GM12864 (cell line): Measurements from ENCODE around the gene STOM.

Experiments
- DNase-seq: peaks from one replicate; pipeline ENCODE4 v3.0.0-alpha.2; 2011; ENCODE audit warnings: low read depth
- H3K4me3 ChIP-seq: 2 replicates; pipeline ENCODE4 v1.5.1; 2011; ENCODE audit warnings: mild to moderate bottlenecking, low read depth, low read length, control low read depth
- CTCF ChIP-seq: IDR thresholded peaks from 2 replicates; pipeline ENCODE4 v1.5.1; 2011; ENCODE audit warnings: low read depth, mild to moderate bottlenecking, moderate library complexity, low read length, control low read depth, inconsistent platforms; ENCODE audit errors: missing control alignments

Gene STOM

GRCh38 chr9:121307976-121308375, 62.1 kb downstream of the STOM start:
- no peak overlapping the region for H3K4me3 ChIP-seq
- TF ChIP-seq CTCF: no peak
- no peak for DNase-seq

- H3K4me3 ChIP-seq: no peak overlapping the region
- TF ChIP-seq CTCF: no peak
- no peak for DNase-seq
Measured at GRCh38 chr9:121305269-121305994, 64.6 kb downstream of the STOM start.

GRCh38 chr9:121304707-121305106, 65.3 kb downstream of the STOM start:
- no peak for TF ChIP-seq CTCF
- no peak for DNase-seq
- no peak overlapping the region for H3K4me3 ChIP-seq

GRCh38 chr9:121303456-121304451, 66.3 kb downstream of the STOM start:
- no peak for TF ChIP-seq CTCF
- DNase-seq: no peak
- no peak overlapping the region for H3K4me3 ChIP-seq

- TF ChIP-seq CTCF: no peak
- H3K4me3 ChIP-seq: no peak overlapping the region
- no peak for DNase-seq
Measured at GRCh38 chr9:121302786-121303185, 67.3 kb downstream of the STOM start.

- DNase-seq: no peak
- TF ChIP-seq CTCF: no peak
- no peak overlapping the region for H3K4me3 ChIP-seq
Measured at GRCh38 chr9:121302341-121302740, 67.7 kb downstream of the STOM start.
